B cell (primary cell): ENCODE measurements around the gene GAK.

Experiments used
- CTCF ChIP-seq: fragments of 200-600 bp; IDR thresholded peaks from one replicate; pipeline ENCODE4 v1.8.0; 2022; ENCODE audit warnings: antibody characterized with exemption, mild to moderate bottlenecking
- EZH2 ChIP-seq: IDR thresholded peaks from 2 replicates; pipeline ENCODE4 v1.6.1; 2012; ENCODE audit warnings: borderline replicate concordance, low read depth, mild to moderate bottlenecking, moderate library complexity, low read length; ENCODE audit not compliant: insufficient read depth, poor library complexity, severe bottlenecking

GRCh38 chr4:804804-805203 lies 127.3 kb downstream of the GAK start:
- TF ChIP-seq CTCF (no peak), EZH2 (no peak)
